NCI-H2227 treated with DMSO at 0.1 percent for 48 hours (cell line): ENCODE results near the gene CPEB2.

Source experiments
- DNase-seq: peaks from one replicate; lab custom pipeline; 2025; lab: John Stamatoyannopoulos, UW

Gene CPEB2

DNA sequence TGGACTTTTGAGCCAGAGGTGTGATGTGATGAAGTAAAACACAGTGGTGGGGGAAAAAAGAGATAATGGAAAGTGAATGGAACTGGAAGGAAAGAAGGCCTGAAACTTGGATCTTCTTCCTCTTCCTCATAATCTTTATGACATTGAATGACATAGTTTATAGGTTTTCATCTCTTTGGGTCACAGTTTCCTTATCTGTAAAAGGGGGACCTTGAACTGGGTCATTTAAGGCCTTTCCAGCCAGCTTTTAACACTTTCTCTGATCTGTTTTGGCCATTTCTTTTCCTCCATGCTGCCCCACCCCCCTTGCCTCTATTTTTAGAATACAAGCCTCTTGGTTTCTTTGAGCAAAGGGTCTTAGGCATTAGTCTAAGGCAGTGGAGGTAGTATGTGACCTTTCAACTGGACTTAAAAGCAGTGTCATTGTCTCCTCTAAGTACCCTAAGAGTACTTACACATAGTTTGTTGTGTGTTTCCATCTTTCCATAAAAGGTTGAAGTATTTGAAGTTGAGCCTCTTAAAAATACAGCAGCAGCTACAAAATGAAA lies 7.8 kb downstream of the CPEB2 start:
- DNase-seq, result no peak

DNA sequence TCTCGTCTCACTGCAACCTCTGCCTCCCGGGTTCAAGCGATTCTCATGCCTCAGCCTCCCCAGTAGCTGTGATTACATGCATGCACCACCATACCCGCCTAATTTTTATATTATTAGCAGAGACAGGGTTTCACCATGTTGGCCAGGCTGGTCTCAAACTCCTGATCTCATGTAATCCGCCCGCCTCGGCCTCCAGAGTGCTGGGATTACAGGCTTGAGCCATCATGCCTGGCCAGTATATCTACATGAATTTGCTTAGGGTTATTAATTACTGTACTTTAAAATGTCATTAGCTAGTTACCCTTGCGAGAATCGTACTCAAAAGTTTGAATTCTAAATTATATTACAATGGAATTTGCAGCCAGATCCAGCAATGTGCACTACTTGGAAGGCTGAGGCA lies 8.9 kb downstream of the CPEB2 start:
- DNase-seq, result no peak

DNA sequence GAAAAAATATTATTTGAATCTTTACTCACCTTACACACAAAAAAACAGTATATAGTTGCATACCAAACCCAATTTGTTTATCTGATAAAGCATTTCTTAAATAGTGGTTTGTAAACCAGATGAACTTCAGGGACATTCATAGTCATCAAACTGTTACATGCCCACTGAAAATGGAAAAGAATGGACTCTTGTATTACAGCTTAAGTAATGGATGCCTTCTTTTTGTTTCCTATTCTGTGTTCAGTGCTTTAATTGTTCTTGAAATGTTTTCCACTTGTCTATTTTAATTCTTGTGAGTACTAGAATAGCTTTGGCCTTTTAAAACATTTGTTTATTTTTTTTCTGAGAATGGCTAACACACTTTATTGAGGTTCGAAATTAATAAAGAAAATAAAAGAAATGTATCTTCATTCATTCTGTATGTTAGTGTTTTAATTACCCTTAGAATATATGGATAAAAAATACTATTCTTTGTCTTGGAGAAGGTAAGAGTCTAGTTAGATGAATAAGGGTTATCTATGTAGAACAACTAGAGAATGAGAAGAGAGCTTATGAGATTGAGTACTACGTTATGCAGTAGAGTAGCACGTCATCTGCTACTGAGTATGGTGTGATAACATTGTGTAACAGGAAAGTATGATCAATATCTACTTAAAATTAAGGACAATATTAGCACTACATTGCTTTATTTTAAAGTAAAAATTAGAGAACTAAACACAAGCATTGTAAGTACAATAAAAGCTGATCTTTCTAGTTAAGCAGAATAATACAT lies 9.9 kb downstream of the CPEB2 start:
- no peak for DNase-seq

DNA sequence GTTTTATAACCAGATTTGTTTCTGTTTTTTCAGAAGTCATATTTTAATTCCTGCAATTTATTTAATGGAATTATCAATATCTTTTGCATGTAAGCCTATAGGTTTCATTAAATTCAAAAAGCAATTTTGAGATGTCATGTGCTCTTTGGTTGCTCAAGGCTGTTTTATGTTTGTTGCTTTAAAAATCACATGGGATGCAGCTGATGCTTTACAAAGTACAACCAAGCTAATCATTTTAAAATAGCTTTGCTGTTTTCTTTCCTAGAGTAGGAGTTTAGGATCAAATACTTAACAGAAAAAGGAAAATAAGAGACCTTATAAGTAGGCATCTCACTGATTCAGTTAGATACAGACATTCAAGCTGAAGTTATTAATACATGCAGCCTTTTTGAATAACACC lies 11.3 kb downstream of the CPEB2 start:
- no peak for DNase-seq

DNA sequence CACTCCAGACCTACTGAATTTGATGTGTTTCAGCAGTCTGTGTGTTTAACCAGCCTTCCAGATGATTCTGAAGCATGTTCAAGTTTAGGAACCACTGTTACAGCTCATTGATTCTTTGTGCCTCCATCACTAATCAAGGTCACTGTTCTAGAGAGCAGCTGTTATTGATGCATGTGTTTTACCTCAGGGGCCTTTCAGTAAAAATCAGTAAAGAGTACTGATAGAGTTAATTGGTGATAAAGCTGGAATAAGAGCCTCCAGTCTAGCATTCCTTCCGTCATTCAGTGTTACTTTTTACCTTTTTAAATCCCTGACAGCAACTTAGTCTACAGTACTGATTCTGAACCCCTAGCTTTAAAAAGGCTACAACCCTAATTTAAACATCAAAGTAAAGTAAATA lies 12.9 kb downstream of the CPEB2 start:
- no peak for DNase-seq

DNA sequence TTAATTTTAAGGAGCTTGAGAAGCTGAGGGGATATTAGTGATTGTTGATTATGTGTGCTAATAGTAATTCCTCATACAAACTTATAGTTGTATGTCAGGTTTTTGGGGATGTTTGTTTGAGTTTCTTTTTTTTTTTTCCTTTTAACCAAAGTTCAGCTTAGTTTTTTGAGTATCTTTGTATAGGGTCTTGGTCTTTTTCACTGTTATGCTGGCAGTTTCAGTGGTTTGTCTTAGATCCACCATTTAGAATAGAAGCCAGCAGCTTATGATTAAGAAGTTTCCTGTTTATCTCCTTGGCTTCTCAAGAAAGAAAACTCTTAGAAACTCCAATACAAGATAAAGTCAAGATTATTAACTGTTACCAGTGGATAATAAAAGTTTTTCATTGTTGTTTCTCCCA lies 16.1 kb downstream of the CPEB2 start:
- no peak for DNase-seq

DNA sequence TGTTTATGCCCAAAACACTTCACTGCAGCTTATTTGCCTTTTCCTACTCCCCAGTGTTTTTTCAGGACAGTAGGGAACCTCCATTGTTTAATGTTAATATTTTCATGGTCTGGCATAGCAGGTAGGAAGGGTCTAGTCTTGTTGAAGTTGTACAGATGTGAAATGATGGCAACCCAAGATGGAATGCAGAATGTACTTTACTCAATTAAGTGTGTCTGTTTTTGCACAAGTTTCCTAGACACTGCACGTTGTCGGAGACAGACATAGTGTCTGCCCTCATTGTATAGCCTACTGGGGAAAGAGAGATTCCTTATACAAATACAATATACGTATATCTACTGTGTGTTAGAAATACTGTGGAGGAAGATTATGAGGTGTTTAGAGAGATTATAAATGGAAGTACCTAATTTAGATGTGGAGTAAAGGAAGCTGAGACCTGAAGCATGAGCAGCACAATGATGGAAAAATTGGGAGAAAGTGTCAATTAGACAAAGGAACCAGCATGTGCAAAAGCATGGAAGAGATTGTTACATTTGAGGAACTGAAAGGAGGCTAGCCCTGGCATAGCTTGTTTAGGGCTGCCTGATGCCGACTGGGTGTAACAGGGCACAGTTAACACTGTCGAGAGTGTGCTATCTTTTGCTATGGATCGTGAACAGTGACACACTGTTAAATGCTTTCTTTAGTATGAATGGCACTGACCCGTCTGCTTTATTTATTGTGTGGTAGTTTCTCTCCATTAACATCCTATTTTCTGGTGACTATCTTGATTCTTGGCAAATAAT lies 18.4 kb downstream of the CPEB2 start:
- DNase-seq, result no peak

DNA sequence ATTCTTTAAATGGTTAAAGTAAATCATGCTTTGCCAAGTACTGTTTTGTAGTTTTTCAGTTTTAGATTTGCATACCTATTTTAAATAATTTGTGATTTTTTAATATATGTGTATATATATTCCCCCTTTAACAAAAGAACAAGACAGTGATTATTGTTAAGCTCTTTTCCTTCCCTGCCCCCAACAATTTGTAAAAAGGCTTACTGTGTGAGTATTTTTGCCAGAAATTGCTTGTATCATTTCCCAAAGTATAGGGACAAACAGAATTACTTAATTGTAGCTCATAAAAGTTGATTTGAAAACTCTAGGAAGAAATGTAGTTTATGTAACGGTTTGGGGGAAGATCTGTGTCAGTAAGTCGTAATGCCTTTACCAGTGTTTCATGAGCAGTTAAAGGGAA lies 19.0 kb downstream of the CPEB2 start:
- no peak for DNase-seq

DNA sequence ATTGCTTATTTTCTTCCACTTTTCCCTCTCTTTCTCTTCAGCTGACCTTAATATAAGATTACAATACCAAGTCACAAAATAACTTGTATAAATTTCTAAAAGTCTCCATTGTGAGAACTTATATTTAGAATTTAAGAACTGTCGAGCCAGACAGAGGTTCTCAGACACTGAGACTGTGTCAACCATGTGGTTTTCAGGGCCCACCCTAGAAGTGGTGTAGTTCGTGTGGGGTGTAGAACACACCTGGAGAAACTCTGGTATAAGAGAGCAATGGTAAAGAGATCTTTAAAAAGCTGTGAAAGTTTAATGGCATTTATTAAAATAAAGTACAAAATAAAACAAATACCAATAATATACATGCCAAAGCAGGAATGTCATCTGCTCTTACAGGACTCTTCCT lies 19.7 kb downstream of the CPEB2 start:
- DNase-seq, result no peak

DNA sequence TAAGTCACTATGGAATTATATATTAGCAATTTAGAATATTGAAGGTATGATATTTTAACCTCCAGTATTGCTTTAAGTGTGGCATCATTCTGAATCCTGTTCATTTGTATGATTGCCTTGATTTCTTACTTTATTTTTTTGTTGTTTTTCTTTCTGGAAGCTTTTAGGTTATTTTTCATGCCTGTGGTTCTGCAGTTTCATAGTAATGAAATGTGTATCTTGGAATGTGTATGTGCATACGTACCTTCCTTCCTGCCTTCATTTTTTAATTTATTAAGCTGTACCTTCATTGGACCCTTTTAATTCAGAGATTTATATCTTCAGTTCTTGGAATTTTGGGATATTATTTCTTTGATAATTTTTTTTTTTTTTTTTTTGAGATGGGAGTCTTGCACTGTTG lies 22.1 kb downstream of the CPEB2 start:
- DNase-seq, result no peak

DNA sequence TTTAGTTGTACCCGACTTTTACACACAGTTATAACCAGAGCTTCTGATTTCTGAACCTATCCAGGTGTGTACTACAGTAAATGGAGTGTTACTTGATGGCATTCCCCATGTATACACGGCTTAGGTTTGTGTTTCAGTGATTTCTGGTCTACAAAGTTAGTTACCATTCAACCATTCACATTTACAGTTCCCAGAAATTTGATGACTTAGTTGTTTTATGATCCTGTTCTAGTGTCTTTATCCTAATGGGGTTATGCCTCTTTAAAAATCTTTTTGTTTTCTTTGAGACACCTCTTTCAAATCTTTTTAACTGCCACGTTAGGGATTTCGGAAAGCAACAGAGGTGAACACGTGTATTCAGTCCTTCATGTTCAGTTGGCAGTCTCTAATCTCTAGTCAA lies 23.4 kb downstream of the CPEB2 start:
- no peak for DNase-seq

DNA sequence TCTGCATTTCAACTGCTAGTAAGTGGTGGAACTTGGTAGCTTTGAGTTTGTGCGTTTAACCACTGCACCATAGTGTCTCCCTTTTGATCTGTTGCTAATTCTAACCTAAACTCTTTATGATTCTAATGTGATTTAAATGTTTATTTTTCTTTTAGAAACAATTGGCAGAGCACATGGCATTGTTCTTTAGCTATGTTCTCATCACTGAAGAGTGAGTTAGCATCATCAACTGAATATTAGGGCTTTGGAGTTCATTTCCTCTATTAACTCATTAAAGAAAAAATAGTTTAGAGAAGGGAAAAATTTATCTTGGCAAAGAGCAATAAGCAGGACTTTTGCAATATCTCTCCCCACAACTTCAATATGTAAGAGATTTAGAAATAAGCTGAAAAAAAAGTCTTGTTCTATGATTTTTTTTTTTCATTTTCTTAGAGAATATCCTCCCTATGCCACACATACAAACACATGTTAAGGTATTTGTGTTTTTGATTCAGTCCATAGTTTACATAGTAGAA lies 25.7 kb downstream of the CPEB2 start:
- DNase-seq, result no peak

DNA sequence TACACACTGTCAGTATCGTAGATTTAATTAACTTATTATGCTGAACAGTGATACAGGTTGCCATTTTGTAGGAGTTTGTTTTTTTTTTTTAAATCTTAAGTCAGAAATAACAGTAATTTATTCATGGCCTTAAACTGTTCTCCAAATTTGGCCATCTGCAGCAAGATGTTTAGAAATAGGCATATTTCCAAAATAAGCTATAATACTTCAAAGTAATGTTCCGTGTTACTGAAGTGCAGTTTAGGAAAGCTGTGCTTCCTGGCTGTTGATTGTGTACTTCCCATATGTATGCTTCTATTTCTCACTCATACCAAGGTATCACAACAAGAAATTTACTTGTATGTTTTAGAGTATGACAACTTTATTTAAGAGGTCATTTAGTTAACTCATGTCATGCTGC lies 28.9 kb downstream of the CPEB2 start:
- no peak for DNase-seq

DNA sequence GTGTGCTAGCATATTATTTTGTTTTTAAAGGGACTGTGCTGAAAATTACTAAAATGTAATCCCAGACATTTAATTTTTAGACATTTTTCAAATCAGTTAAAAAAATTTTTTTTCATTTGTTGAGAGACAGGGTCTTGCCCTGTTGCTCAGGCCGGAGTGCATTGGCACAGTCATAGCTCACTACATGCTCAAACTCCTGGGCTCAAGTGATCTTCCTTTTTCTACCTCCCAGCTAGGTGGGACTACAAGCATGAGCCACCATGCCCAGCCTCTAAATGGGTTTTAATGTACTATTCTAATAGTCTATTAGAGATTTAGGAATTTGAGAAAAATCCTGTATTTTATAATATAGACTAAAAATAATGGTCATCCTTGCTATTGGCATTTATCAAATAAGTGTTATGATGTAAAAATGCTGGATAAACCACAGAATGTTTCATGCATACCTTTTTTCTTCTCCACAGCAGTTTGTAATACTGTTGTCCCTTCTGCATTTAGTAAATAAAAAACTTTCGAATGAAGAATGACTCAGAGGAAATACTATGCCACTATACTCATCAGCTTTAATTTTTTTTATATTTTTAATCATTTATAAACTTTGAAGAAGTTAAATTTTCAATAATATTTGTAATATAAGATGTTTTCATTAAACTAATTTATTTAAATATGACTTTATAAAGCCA lies 29.9 kb downstream of the CPEB2 start:
- no peak for DNase-seq

DNA sequence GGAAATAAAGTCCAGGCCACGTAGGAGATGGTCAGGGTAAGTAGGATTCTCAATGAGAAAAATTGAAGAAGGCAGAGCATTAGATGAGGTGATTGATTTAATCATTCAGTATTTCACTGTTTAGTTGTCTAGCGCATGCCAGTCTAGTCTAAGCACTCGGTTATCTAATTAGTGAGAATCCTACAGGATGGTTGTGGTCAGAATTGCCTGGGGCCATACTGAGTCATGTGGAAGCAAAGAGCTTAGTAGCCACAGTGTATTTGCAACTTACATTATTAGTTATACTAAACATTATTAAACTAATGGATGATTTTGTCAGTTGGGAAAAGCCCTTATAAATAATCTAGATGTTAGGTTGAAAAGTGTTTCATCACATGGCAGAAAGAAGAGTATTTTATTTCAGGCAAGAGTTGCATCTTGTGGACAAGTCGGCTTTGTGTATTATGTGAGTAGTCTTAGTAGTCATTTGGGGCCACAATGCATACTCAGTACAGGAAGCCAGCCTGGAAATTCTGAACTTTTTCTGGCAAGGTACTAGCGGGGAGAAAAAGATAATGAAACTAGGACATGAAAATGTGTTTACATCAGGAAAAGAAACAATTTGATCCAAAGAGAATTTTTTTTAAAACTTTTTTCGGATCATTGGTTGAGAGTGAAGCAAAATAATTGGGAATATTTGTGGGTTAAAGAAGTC lies 31.9 kb downstream of the CPEB2 start:
- no peak for DNase-seq

DNA sequence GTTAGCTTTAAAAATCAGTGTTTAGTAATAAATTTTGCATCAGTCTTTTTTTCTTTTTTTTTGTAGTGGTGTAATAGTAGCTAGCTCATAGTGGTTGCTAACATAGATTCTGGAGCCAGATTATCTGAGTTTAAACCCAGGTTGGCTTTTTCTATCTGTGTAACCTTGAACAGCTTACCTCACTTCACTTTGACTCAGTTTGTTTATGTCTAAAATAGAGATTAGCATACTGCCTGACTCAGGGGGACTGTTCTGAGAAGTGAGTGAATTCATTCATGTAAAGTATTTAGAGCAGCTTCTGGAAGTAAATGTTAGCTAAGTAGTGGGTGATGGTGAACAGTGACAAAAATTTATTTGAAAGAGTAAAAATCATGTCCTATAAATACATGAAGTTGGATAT lies 32.9 kb downstream of the CPEB2 start:
- no peak for DNase-seq

DNA sequence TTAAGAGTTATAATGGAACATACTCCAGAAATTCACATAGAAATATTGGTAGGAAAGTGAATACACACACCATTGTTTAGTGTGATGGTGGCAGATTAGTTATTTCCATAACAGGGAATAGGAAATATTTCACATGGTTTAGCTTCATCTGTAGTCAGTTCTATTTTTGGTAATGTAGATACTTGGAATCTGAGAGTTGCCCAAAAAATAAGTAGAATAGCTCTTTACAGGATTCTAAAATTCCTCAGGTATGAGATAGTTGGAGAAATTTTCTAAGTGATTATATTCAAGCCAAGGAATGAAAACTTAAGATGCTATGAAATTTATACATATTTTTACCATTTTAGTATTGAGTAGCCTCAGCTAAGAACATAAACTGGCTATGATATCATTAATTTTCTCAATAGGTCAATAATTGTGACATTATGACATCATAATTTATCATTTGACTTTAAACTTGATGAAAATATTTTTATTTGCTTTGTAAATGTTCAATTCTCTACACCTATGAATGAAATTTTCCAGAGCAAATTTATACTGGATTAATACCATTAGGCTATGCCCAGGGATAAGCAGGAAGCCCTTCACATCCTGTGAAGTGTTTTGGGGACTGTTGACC lies 35.8 kb downstream of the CPEB2 start:
- DNase-seq, result no peak

DNA sequence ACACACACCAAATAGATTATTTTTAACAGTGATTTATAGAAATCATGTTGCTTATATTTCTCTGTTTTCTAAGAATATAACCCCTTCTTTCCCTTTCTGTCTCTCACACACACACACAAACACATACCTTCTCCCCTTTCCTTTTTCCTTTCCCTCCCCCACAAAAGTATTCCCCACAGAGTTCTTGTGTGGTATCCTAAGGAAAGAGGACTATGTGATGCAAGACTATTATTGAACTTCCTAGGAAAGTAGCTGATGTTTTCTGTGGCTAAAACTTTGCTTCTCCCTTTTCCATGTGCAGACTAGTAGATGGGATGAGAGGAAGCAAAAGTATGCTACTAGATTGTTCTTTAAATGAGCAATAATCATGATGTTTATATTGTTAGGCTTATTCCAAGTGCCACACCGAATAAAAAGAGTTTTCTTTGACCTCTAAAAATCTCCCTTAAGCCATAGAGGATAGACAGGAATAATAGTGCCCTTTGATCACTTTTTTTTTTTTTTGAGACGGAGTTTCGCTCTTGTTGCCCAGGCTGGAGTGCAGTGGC lies 38.7 kb downstream of the CPEB2 start:
- DNase-seq, result no peak

DNA sequence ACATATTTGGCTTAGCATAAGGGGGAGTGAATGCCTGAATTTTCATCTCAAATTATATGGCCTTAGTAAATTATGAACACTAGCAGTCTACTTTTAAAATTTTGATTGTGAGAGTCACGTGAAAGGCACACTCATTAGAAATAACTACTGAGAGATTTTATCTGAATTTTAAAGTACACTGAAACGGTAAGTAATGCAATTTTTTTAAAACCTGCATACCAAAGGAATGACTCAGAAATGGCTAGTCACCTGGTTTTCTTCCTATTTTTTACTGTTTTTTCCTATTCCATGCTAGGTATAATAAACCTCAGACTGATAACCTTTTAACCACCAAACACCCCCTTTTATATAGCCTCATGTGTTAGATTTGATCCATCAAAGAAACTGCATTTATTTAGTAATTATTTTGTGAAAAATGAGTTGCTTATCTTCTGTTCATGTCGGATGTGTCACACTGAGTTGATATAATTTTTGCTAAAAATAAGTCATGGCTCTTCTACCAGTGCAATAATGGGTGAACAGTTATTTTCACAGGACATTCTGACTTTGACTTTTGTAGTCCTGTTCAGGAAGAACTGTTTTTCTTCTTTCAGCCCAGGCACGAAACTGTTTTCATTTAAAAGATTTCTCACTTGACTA lies 40.4 kb downstream of the CPEB2 start:
- DNase-seq, result no peak

DNA sequence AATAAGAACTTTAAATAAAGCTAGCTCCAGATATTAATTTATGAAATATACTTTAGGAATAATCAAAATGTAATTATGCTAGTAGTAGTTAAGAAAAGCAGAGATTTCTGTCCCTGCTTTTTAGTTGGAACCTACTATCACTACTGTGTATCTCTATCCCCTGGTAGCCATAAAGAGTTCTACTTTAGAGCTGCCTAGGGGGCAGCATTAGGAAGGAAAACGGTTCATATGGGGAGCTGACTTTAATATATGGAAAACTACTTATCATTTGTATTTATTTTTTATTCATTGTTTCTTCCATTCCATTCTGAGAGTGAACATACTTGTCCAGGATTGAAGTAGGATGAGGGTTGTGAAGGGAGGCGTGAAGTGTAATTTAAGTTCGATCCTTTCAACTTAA lies 40.9 kb downstream of the CPEB2 start:
- DNase-seq, result no peak

DNA sequence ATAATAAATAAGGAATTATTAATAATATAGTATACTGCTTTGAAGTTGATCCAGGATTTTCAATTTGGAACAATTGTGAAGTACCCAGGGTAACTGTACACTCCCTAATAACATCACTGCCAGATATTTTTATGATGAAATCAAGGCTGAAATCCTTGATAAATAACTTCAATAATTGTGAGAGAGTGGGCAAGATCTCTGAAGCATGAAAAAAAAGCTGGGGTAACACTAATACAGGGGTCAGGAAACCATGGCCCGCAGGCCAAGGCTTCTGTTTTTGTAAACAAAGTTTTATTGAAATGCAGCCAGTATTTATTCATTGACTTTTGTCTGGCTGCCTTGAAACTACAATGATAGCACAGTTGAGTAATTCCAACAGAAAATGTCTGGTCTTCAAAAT lies 41.6 kb downstream of the CPEB2 start:
- DNase-seq, result no peak
